ENCODE results near the gene ZNF91. TPM values are rescaled to one million over a fixed set of nuclear protein-coding genes. Genes with fewer than 3 reads are reported as not detected.
"Not testable (repeated sequence)": the region's sequence is repeated elsewhere in the genome, so short reads cannot be mapped to it uniquely, and the experiment has no call there.

ZNF91 gene
- total and polyA plus RNA-seq, 2 donors (not counting 1 experiment from before 2014, with no cell fraction given) = 10.9 to 17.8 TPM

DNA sequence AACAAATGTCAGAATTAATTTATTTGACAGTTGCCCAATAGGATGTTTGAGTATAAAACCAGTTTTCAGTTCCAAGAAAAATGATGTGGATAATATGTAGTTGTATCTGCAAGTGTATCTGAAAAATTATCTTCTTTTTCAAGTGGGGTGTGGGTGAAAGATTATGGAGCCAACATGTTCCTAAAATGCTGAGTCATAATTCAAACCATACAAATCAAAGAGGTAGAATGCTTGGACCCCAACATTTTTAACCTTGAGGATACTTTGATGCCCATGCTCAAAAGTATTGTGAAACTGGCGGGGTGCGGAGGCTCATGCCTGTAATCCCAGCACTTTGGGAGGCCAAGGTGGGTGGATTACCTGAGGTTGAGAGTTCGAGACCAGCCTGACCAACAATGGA lies 91.0 kb downstream of the ZNF91 start:
- no peaks in the 10 kb centered on the region for H4K20me1 ChIP-seq (ENCODE audit: control insufficient read depth, extremely low read depth, insufficient read depth, low read length)
- H3K79me2 ChIP-seq (ENCODE audit: control insufficient read depth, insufficient read depth, low read length) = no peaks in the 10 kb centered on the region
- H3K4me1 ChIP-seq (ENCODE audit: control insufficient read depth, extremely low read depth, insufficient read depth, low read length) = no peaks in the 10 kb centered on the region
- no peak for DNase-seq (ENCODE audit: low read depth in 2 of 2)
- H3K36me3 ChIP-seq (ENCODE audit: control insufficient read depth, insufficient read depth, low read length) = no peaks in the 10 kb centered on the region
- H3K9me3 ChIP-seq (ENCODE audit: control insufficient read depth, insufficient read depth, low read depth, low read length) = no peaks in the 10 kb centered on the region
- no peak overlapping the region for H3K4me3 ChIP-seq (replicated peaks in 1 of 4; ENCODE audit: control extremely low read depth in 1 of 4, insufficient read depth in 1 of 4, low read depth in 3 of 4, low read length in 4 of 4)
- TF ChIP-seq, protein P1, sequence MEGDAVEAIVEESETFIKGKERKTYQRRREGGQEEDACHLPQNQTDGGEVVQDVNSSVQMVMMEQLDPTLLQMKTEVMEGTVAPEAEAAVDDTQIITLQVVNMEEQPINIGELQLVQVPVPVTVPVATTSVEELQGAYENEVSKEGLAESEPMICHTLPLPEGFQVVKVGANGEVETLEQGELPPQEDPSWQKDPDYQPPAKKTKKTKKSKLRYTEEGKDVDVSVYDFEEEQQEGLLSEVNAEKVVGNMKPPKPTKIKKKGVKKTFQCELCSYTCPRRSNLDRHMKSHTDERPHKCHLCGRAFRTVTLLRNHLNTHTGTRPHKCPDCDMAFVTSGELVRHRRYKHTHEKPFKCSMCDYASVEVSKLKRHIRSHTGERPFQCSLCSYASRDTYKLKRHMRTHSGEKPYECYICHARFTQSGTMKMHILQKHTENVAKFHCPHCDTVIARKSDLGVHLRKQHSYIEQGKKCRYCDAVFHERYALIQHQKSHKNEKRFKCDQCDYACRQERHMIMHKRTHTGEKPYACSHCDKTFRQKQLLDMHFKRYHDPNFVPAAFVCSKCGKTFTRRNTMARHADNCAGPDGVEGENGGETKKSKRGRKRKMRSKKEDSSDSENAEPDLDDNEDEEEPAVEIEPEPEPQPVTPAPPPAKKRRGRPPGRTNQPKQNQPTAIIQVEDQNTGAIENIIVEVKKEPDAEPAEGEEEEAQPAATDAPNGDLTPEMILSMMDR (conservative IDR thresholded peaks at IDR 0.05 in 1 of 2, IDR thresholded peaks at IDR 0.05 in 1 of 2; ENCODE audit: low read depth in 1 of 2, low read length in 2 of 2) = no peak
- TF ChIP-seq EZH2 (IDR thresholded peaks at IDR 0.05; ENCODE audit: low read length, missing control alignments) = no peak
- no peaks in the 10 kb centered on the region for H3K27me3 ChIP-seq (ENCODE audit: control insufficient read depth, insufficient read depth, low read length)
- H3K9ac ChIP-seq (ENCODE audit: insufficient read depth, low read length) = no peak overlapping the region
- no peak overlapping the region for H2AFZ ChIP-seq (ENCODE audit: low read length)
- no peak overlapping the region for H3K4me2 ChIP-seq (ENCODE audit: extremely low read depth, insufficient read depth, low read length)
- H3K27ac ChIP-seq (ENCODE audit: insufficient read depth, low read length) = no peak overlapping the region

DNA sequence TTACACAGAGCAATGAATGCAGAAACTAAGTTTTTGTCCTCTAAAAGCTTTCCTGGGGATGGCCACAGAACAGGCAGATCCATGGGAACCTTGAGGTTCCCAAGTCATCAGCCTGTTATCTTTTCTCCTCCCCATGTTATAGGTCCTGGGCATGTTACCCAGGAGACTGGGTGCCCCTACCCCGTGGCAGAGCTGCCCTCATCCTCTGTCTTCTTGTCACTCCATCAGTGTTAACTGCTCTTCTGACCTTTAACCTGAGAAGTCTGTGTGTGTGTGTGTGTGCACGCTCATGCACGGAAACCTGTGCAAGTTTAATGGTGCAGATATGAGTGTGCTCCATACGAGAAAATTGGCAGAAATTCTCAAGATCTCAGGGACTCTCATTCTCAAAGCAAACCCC lies 101.1 kb downstream of the ZNF91 start:
- Histone ChIP-seq H3K4me3 (replicated peaks in 1 of 4; ENCODE audit: control extremely low read depth in 1 of 4, insufficient read depth in 1 of 4, low read depth in 3 of 4, low read length in 4 of 4) (no peak overlapping the region), H3K27ac (ENCODE audit: insufficient read depth, low read length) (no peak overlapping the region), H3K4me2 (ENCODE audit: extremely low read depth, insufficient read depth, low read length) (no peak overlapping the region), H2AFZ (ENCODE audit: low read length) (no peak overlapping the region), H3K36me3 (ENCODE audit: control insufficient read depth, insufficient read depth, low read length) (no peaks in the 10 kb centered on the region), H3K9me3 (ENCODE audit: control insufficient read depth, insufficient read depth, low read depth, low read length) (no peaks in the 10 kb centered on the region), H3K4me1 (ENCODE audit: control insufficient read depth, extremely low read depth, insufficient read depth, low read length) (no peaks in the 10 kb centered on the region), H3K79me2 (ENCODE audit: control insufficient read depth, insufficient read depth, low read length) (no peaks in the 10 kb centered on the region), H3K27me3 (ENCODE audit: control insufficient read depth, insufficient read depth, low read length) (no peaks in the 10 kb centered on the region), H4K20me1 (ENCODE audit: control insufficient read depth, extremely low read depth, insufficient read depth, low read length) (no peaks in the 10 kb centered on the region), H3K9ac (ENCODE audit: insufficient read depth, low read length) (no peak overlapping the region)
- no peak for TF ChIP-seq EZH2 (IDR thresholded peaks at IDR 0.05; ENCODE audit: low read length, missing control alignments)
- TF ChIP-seq, protein P1 (conservative IDR thresholded peaks at IDR 0.05 in 1 of 2, IDR thresholded peaks at IDR 0.05 in 1 of 2; ENCODE audit: low read depth in 1 of 2, low read length in 2 of 2) = no peak
- DNase-seq (ENCODE audit: low read depth in 2 of 2) = no peak

DNA sequence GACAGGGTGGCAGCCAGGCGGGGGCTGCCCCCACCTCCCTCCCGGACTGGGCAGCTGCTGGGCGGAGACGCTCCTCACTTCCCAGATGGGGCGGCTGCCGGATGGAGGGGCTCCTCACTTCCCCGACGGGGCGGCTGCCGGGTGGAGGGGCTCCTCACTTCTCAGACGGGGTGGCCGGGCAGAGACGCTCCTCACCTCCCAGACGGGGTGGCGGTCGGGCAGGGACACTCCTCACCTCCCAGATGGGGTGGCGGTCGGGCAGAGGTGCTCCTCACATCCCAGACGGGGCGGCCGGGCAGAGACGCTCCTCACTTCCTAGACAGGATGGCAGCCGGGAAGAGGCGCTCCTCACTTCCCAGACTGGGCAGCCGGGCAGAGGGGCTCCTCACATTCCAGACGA lies 105.3 kb downstream of the ZNF91 start:
- not testable (repeated sequence) for H3K79me2 ChIP-seq (ENCODE audit: control insufficient read depth, insufficient read depth, low read length); DNase-seq (ENCODE audit: low read depth in 2 of 2)

More for the DNA sequence above, 105.3 kb downstream of the ZNF91 start:
- not testable (repeated sequence) for H3K9ac ChIP-seq (ENCODE audit: insufficient read depth, low read length); H3K4me3 ChIP-seq (replicated peaks in 1 of 4; ENCODE audit: control extremely low read depth in 1 of 4, insufficient read depth in 1 of 4, low read depth in 3 of 4, low read length in 4 of 4); H3K4me1 ChIP-seq (ENCODE audit: control insufficient read depth, extremely low read depth, insufficient read depth, low read length); H4K20me1 ChIP-seq (ENCODE audit: control insufficient read depth, extremely low read depth, insufficient read depth, low read length); H3K27me3 ChIP-seq (ENCODE audit: control insufficient read depth, insufficient read depth, low read length); H3K27ac ChIP-seq (ENCODE audit: insufficient read depth, low read length); H2AFZ ChIP-seq (ENCODE audit: low read length); H3K36me3 ChIP-seq (ENCODE audit: control insufficient read depth, insufficient read depth, low read length); H3K4me2 ChIP-seq (ENCODE audit: extremely low read depth, insufficient read depth, low read length); H3K9me3 ChIP-seq (ENCODE audit: control insufficient read depth, insufficient read depth, low read depth, low read length)

Other genes starting within 250 kb of the ZNF91 start
- gene ZNF724, start 145.1 kb downstream of the ZNF91 start, total RNA-seq = 1.3 and 3.3 TPM in 2 replicates
- gene ZNF724, start 145.1 kb downstream of the ZNF91 start, polyA plus RNA-seq = 2.0 and 4.2 TPM in 2 replicates

Data from fibroblast of lung (primary cell).